OCI-M1 (cell line): Measurements from ENCODE around the gene MRPL4.
"Not testable (repeated sequence)": the region's sequence is repeated elsewhere in the genome, so short reads cannot be mapped to it uniquely, and the experiment has no call there.

Experiments used
- DNase-seq: peaks from one replicate; lab custom pipeline; 2025; lab: John Stamatoyannopoulos, UW

The MRPL4 gene

DNA sequence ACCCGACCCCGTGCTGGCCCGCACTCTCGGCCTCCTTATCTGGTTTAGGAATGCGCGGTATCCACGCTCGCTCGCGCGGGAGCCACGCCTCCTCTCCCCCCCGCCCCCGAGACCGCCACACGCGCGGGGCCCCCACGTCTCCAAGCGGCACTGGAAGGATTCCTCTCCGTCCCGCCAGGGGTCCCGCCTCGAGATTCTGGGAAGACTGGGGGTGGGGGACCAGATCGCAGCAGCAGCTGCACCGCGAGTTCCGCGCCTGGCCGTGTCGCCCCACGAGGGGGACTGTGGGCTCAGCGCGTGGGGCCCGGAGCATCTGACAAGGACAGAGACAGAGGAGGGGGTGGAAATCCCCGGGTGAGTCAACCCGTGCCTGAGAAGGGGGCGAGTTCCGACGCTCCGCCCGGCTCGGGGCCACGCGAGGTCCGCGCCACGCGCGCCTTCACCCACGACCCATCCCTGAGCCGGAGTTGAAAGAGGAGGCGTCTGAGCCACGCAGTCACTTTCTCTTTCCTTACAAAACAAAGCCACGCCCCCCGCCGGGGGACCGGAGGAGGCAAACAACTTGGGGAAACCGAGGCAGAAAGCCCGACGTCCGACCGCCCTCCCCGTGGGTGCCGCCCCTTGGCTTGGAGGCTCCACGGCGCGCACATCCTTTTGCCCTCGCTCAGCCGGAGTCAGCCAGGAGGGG is 21.7 kb upstream of the MRPL4 start:
- DNase-seq, result peak; percentile 64

DNA sequence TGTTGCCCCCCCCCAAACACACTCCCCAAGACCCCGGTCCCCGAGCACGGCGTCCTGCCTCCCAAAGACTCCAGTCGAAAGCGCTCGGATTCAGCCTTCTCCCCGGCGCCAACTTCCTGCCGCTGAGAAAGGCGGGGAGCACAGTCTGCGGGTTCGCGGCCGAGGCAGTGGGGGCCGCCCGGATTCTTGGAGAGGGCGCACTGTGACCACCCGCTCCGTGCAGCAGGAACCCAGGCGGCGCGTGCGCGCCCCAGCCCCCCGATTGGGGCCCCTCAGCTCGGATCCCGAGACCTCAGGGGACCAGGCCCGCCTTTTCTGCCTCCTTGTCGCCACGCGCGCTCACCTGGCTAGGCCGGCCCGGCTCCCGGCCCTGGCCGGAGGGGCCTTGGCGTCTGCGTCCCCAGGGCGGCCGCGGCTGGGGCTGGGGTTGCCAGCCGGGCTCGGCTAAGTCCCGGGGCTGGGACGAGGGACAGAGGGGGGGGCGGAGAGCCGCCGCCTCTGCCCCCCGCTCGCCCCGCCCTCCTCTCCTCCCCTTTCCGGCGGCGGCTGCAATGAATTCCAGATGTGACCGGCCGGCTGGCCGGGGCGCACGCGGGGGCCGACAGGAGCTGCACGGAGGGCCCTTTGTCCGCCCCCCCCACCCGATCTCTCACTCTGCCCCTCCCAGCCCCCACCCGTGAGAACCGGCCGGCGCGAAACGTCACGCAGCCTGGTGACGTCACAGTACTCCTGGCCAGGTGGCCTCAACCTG is 21.0 kb upstream of the MRPL4 start, which contains the start of gene S1PR2:
TSS of gene S1PR2 (minus strand) at position 471 of the 751 bp plus-strand sequence. CDS start 6,426 bp downstream, outside the sequence.
- peak; percentile 94 for DNase-seq

DNA sequence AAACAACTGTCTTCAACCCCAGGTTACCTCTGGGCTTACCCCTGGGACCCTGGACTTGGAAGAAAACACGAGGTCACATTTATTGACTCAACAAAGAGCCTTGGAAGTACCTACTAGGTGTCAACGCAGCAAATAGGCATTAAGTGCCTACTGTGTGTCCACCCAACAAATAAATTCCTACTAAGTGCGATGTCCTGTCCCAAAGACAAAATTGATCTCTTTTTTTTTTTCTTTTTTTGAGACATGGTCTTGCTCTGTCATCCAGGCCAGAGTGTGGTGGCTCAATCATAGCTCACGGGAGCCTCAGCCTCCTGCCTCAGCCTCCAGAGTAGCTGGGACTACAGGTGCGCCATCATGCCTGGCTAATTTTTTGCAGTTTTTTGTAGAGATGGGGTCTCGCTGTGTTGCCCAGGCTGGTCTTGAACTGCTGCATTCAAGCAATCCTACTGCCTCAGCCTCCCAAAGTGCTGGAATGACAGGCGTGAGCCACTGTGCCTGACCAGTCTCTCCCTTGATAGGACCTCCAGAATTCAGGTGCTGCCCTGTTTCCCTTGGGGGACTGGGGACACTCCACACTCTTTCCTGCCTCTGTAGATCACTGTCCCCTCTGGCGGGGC is 20.3 kb upstream of the MRPL4 start:
- DNase-seq, result no peak

DNA sequence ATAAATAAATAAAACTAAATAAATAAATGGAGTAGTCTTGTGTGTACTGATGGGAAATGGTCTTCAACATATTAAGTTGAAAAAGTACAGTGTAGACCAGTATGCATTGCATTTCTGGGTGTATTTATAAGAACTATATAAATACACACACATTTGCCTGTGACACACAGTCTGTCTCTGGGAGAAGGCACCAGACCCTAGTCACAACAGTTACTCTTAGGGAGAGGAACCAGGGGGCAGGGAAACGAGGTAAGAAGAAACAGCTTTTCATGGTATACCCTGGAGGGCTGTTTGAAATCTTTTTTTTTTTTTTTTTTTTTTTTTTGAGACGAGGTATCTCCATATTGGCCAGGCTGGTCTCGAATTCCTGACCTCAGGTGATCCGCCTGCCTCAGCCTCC is 18.1 kb upstream of the MRPL4 start:
- no peak for DNase-seq

DNA sequence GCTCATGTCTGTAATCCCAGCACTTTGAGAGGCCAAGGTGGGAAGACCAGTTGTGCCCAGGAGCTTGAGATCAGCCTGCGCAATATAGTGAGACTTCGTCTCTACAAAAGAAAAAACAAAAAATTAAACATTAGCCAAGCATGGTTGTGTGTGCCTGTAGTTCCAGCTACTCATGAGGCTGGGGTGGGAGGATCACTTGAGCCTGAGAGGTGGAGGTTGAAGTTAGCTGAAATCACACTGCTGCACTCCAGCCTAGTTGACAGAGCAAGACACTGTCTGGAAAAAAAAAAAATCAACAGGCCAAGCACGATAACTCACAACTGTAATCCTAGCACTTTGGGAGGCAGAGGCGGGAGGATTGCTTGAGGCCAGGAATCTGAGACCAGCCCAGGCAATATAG is 17.0 kb upstream of the MRPL4 start:
- DNase-seq, result no peak

DNA sequence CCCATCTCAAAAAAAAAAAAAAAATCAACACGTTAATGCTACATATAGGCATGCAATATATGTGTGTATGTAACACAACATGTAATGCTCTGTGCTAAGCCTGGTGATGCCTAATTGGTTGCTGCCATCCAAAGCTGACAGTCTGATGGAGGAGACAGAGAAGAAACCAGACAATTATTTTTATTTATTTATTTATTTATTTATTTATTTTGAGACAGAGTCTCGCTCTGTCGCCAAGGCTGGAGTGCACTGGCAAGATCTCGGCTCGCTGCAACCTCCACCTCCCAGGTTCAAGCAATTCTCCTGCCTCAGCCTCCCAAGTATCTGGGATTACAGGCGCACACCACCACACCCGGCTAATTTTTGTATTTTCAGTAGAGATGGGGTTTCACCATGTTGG is 16.6 kb upstream of the MRPL4 start:
- not testable (repeated sequence) for DNase-seq

DNA sequence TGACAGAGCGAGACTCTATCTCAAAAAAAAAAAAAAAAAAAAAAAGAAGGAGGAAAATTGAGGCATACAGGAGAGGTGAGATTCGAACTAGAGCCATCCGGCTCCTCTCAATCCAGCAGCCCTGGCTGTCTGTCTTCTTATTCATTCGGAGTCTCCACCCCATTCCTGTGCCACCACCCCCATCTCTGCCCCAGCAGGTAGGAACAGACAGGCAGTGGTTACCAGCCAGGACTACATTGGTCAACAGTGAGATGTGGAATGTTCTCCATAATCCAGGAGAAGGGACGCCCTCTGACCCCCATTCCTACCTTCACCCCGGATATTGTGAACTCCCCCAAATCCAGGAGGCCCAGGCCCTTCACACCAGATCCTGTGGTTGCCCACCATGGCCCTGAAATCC is 14.3 kb upstream of the MRPL4 start:
- no peak for DNase-seq

DNA sequence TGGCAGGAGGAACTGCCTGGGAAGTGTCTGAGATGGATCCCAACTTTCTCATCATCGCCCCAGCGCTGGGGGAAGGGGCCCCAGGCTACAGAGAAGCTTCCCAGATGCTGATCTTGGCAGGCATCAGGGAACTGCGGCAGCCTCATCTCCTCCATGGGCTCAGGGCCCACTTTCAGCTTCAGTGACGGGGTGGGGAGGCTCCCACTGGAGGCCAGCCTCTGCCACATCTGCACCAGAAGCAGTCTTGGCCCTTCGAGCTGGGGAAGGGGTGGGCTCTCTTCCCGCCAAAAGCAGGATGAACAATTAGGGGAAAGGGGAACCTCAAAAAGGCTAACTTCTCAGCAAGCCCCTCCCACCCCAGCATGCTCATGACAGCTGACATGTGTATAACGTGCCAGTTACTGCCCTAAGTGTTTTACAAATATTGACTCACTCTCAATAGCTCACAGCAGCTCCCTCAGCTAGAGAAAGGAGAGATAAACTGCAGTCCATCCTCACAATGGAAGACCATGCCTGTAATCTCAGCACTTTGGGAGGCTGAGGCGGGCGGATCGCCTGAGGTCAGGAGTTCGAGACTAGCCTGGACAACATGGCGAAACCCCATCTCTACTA is 13.7 kb upstream of the MRPL4 start:
- no peak for DNase-seq

DNA sequence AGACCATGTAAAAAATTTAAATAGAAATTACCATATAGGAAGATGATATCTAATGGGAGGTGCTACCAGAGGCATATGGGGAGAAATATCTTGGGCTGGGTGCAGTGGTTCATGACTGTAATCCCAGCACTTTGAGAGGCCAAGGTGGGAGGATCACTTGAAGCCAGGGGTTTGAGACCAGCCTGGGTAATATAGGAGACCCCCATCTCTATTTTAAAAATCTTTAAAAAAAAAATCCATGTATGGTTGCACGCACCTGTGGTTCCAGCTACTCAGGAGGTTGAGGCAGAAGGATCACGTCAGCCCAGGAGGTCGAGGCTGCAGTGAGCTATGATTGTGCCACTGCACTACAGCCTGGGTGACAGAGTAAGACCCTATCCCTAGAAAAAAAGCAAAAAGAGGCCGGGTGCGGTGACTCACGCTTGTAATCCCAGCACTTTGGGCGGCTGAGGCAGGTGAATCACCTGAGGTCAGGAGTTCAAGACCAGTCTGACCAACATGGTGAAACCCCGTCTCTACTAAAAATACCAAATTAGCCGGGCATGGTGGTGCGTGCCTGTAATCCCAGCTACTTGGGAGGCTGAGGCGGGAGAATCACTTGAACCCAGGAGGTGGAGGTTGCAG is 10.1 kb upstream of the MRPL4 start:
- DNase-seq, result not testable (repeated sequence)

DNA sequence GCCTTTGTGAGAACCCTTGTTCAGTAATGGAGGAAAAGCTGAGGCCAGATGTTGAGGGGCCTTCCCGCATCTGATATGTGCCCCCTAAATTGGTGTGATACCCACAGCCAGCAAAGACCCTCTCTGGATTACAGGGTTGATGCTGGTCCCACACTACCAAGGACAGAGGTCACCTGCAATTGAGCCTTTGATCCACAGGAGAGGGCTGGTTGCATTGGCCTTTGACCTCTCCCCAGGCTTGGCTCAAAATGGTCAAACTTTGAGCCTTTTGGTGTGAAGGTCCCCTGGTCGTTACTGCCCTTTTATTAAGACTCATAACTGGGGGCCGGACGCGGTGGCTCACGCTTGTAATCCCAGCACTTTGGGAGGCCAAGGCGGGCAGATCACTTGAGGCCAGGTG is 8.4 kb upstream of the MRPL4 start:
- no peak for DNase-seq

DNA sequence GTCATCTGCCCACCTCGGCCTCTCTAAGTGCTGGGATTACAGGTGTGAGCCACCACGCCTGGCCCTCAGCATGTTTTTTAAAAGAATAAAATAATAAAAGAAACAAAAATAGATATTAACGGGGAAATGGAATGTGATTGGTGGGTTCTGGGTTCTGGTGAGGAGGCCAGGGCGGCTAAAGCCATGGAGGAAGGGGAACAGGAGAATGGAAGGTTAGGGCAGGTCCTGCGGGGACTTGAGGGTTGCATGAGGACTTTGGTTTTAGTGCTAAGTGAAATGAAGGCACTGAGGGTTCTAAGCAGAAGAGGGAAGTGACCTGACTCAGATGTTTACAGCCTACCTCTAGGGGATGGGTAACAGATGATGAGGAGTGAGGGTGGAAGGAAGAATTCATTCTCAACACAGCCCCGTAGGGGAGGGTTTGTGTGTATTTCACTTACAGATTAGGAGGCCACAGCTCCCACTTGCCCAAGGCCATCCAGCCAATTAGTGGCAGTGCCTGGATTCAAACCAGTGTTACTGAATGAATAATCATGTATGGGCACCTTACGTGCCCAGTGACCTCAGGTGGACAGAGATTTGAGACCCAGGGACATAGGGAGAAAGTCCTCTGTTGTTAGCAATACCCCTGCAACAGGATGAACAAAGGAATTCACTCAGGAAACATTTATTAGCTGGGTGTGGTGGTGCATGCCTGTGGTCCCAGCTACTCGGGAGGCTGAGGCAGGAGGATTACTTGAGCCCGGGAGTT is 6.7 kb upstream of the MRPL4 start:
- DNase-seq, result no peak

DNA sequence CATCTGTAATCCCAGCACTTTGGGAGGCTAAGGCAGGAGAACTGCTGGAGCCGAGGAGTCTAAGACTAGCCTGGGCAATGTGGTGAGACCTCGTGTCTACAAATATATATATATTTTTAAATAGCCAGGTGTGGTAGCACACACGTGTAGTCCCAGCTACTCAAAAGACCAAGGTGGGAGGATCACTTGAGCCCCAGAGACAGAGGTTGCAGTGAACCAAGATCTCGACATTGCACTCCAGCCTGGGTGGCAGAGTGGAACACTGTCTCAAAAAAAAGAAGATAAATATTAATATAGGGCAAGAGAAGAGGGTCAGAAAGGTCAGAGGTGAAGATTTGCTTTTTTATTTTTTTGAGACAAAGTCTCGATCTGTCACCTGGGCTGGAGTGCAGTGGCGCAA is 5.5 kb upstream of the MRPL4 start:
- no peak for DNase-seq

DNA sequence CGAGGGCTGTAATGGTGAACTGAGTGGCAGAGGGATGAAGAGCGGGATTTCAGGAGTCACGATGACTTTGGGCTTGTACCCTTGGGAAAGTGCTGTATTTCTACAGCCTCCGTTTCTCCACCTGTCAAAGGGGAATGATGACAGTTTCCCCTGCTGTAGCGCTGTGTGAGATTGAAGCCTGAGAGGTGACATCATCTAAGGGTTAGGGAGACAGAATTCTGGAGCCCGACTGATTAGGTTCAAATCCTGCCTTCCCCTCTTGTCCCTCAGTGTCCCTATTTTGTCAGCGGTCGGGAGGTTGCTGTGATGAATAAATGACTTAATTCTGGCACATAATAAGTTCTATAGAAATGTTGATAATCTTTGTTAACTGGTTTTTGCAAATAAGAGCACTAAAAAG is 693 bp downstream of the MRPL4 start:
- DNase-seq, result no peak

DNA sequence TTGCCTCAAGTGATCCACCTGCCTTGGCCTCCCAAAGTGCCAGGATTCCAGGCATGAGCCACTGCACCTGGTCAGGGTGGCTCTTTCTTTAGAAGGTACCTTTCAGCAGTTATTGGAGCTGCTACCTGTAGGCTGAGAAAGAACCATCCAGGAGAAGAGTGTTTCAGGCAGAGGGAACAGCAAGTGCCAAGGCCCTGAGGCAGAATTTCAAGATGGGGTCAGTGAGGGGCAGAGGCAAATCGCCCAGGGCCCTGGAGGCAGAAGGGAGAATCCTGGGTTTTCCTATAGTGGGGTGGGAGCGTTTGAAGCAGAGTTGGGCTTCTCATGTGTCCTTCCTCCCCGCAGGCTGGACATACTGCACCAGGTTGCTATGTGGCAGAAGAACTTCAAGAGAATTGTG is 2.2 kb downstream of the MRPL4 start:
- DNase-seq, result no peak

DNA sequence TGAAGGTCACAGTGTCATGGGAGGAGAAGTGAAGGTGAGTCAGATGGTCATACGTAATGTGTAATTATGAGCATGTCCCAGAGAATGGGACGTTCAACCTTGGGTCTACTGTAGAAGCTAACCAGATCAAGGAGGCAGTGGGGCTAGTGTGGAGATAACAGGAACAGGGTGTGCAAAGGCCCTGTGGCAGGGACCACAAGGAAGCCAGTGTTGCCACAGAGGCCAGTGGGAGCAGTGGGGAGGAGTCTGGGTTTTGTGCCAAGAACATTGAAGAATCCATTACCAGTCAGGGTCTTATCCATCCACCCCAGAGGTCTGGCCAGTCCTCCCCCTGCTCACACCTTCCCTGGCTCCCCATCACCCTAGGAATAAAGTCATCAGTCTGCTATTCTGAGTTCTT is 3.3 kb downstream of the MRPL4 start:
- DNase-seq, result no peak

DNA sequence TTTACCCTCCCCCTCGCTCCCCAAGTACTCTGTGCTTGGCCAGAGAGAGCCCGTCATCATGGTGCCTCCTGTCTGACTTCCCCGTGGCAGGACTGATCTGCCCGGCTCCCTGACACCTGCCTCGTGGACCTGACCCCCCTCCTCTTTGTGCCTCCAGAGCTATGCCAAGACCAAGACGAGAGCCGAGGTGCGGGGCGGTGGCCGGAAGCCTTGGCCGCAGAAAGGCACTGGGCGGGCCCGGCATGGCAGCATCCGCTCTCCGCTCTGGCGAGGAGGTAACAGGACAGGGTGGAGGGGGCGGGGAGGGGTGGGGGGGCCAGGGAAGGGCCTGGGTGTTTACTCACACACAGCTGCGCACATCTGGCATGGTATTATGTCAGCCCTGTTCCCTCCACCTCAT is 4.5 kb downstream of the MRPL4 start:
- DNase-seq, result no peak

DNA sequence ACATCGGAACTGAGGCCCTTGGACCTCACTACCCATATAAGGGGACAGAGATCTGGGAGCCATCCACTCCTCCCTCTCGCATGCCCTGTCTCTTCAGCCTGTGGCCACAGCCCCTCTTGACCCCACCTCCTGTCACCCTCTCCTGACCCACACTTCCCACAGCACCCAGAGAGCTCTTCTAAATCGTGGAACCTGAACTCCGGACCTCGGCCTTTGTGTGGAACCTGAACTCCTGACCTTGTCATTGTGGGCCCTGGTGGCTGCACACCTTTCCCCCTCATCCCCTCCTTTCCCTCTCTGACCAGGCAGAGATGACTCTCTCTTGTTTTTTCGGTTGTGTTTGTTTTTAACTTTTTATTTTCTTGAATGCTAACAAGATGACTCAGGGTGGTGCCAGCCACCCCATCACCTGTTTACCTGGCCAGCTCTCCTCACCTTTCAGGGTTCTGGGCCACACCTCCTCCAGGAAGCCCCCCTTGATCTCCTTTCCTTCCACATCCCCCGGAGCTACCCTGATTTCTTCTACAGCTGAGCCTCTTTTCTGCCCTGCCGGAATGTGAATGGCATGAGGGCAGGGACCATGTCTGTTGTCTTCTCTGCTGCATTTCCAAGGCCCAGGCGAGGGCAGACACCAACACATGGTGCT is 5.1 kb downstream of the MRPL4 start:
- no peak for DNase-seq

DNA sequence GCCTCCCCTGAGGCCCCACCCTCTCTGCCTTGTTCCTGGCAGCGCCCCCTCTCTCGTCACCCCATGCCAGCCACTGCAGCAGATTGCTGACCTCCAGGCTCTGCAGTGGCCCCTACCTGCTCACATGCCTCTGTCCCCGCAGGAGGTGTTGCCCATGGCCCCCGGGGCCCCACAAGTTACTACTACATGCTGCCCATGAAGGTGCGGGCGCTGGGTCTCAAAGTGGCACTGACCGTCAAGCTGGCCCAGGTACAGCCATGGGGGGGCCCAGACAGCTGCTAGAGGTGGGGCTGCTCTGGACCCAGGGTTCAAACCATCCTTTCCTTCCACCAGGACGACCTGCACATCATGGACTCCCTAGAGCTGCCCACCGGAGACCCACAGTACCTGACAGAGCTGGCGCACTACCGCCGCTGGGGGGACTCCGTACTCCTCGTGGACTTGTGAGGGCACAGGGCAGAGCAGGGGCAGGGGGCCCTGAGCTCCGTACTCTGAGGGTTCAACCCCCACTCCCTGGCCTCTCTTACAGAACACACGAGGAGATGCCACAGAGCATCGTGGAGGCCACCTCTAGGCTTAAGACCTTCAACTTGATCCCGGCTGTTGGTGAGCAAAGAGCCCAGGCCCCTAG is 6.2 kb downstream of the MRPL4 start:
- DNase-seq, result no peak

DNA sequence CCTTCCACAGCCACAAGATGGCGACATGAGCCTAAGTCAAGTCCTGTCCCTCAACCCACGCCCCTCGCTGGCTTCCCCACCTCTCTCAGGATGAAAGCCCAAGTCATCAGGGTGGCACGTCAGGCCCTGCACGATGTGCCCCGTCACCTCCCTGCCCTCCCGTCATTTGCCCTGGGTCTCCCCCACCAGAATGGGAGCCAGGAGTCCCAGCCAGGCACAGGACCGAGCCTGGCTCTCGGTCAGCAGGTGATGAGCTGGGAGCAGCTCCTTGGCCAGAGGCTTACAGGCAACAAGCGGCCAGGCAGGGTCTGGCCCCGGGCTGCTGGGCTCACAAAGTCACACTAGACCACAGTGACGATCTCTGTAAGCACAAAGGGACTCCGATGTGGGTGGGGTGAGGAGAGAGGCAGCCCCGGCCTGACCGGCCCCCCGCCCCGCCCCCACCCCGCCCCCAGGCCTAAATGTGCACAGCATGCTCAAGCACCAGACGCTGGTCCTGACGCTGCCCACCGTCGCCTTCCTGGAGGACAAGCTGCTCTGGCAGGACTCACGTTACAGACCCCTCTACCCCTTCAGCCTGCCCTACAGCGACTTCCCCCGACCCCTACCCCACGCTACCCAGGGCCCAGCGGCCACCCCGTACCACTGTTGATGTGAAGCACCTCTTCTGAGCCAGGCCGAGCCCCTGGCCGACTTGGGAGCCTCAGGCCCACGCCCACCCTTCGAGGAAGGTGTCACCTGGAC is 7.3 kb downstream of the MRPL4 start:
- peak; percentile 98 for DNase-seq

DNA sequence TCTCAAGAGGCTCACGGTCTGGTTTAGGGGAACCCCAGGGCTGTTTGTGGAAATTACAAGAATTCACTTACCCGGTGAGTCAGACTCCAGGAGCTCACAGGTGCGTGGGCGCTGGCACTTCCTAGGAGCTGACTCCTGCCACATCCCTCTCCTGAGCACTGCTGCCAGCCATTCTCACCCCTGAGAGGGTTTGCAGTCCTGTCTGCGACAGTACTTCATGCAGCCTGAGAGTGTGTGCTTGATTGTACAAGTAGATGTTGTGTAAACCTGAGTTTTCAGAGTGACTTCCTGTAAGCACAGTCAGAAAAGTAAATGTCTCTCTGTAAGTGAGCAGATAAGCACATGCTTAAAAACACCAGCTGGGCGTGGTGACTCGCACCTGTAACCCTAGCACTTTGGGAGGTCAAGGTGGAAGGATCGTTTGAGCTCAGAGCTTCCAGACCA is 8.1 kb downstream of the MRPL4 start:
- DNase-seq, result no peak
